Measurements from ENCODE around the gene COLEC11. TPM values are rescaled to one million over a fixed set of nuclear protein-coding genes. Genes with fewer than 3 reads are reported as not detected.

COLEC11 gene
- total and polyA plus RNA-seq, 9 donors: 0.14 to 1.3 (median 0.42) TPM; not detected in 1

GRCh38 chr2:3620834-3621233 is 25.9 kb downstream of the COLEC11 start:
- Histone ChIP-seq H3K27me3 (ENCODE audit: control insufficient read depth, insufficient read depth, low read length) (no peaks in the 10 kb centered on the region), H3K4me3 (ENCODE audit: low read length) (no peak overlapping the region), H3K4me1 (ENCODE audit: control insufficient read depth, insufficient read depth, low read length) (peaks cover under 1% of the 10 kb centered on the region), H3K27ac (ENCODE audit: low read length) (no peak overlapping the region), H3K36me3 (ENCODE audit: control insufficient read depth, insufficient read depth, low read length) (no peaks in the 10 kb centered on the region), H3K9me3 (replicated peaks; ENCODE audit: control insufficient read depth, low read depth, low read length) (no peaks in the 10 kb centered on the region)
- 79% methylated on average over 3 of the region's 5 CpGs for WGBS (ENCODE audit: insufficient coverage)
- DNase-seq: no peak

GRCh38 chr2:3622967-3623366 is 28.1 kb downstream of the COLEC11 start:
- Histone ChIP-seq H3K4me3 (ENCODE audit: low read length) (no peak overlapping the region), H3K27me3 (ENCODE audit: control insufficient read depth, insufficient read depth, low read length) (no peaks in the 10 kb centered on the region), H3K36me3 (ENCODE audit: control insufficient read depth, insufficient read depth, low read length) (no peaks in the 10 kb centered on the region), H3K9me3 (replicated peaks; ENCODE audit: control insufficient read depth, low read depth, low read length) (no peaks in the 10 kb centered on the region), H3K27ac (ENCODE audit: low read length) (no peak overlapping the region), H3K4me1 (ENCODE audit: control insufficient read depth, insufficient read depth, low read length) (peaks cover 5% of the 10 kb centered on the region)
- no peak for DNase-seq
- no CpG with 5 or more reads among the region's 1 CpG for WGBS (ENCODE audit: insufficient coverage)

- DNase-seq: no peak
- WGBS (ENCODE audit: insufficient coverage): no CpG with 5 or more reads among the region's 4 CpGs
- H3K27ac ChIP-seq (ENCODE audit: low read length): no peak overlapping the region
- H3K9me3 ChIP-seq (replicated peaks; ENCODE audit: control insufficient read depth, low read depth, low read length): no peaks in the 10 kb centered on the region
- H3K4me3 ChIP-seq (ENCODE audit: low read length): no peak overlapping the region
- H3K4me1 ChIP-seq (ENCODE audit: control insufficient read depth, insufficient read depth, low read length): peaks cover 5% of the 10 kb centered on the region
- H3K36me3 ChIP-seq (ENCODE audit: control insufficient read depth, insufficient read depth, low read length): no peaks in the 10 kb centered on the region
- H3K27me3 ChIP-seq (ENCODE audit: control insufficient read depth, insufficient read depth, low read length): no peaks in the 10 kb centered on the region
These were observed 29.3 kb downstream of the COLEC11 start for GRCh38 chr2:3624059-3624794.

- Histone ChIP-seq H3K9me3 (replicated peaks; ENCODE audit: control insufficient read depth, low read depth, low read length) (no peaks in the 10 kb centered on the region), H3K27ac (ENCODE audit: low read length) (no peak overlapping the region), H3K36me3 (ENCODE audit: control insufficient read depth, insufficient read depth, low read length) (no peaks in the 10 kb centered on the region), H3K27me3 (ENCODE audit: control insufficient read depth, insufficient read depth, low read length) (no peaks in the 10 kb centered on the region), H3K4me3 (ENCODE audit: low read length) (no peak overlapping the region), H3K4me1 (ENCODE audit: control insufficient read depth, insufficient read depth, low read length) (peaks cover 5% of the 10 kb centered on the region)
- WGBS (ENCODE audit: insufficient coverage): 86% methylated on average over 6 of the region's 8 CpGs
- DNase-seq: no peak
These were observed 30.3 kb downstream of the COLEC11 start for GRCh38 chr2:3625186-3625585.

GRCh38 chr2:3626118-3626811 is 31.4 kb downstream of the COLEC11 start:
- Histone ChIP-seq H3K9me3 (replicated peaks; ENCODE audit: control insufficient read depth, low read depth, low read length) (no peaks in the 10 kb centered on the region), H3K27ac (ENCODE audit: low read length) (peak overlapping the region; percentile 37), H3K27me3 (ENCODE audit: control insufficient read depth, insufficient read depth, low read length) (no peaks in the 10 kb centered on the region), H3K4me3 (ENCODE audit: low read length) (no peak overlapping the region), H3K4me1 (ENCODE audit: control insufficient read depth, insufficient read depth, low read length) (peaks cover 5% of the 10 kb centered on the region), H3K36me3 (ENCODE audit: control insufficient read depth, insufficient read depth, low read length) (no peaks in the 10 kb centered on the region)
- peak; percentile 65 for DNase-seq
- WGBS (ENCODE audit: insufficient coverage): 63% methylated on average over 4 of the region's 12 CpGs

- no peak for DNase-seq
- Histone ChIP-seq H3K36me3 (ENCODE audit: control insufficient read depth, insufficient read depth, low read length) (no peaks in the 10 kb centered on the region), H3K4me1 (ENCODE audit: control insufficient read depth, insufficient read depth, low read length) (peaks cover 5% of the 10 kb centered on the region), H3K4me3 (ENCODE audit: low read length) (no peak overlapping the region), H3K27ac (ENCODE audit: low read length) (no peak overlapping the region), H3K9me3 (replicated peaks; ENCODE audit: control insufficient read depth, low read depth, low read length) (no peaks in the 10 kb centered on the region), H3K27me3 (ENCODE audit: control insufficient read depth, insufficient read depth, low read length) (no peaks in the 10 kb centered on the region)
- WGBS (ENCODE audit: insufficient coverage): 96% methylated on average over 19 of the region's 25 CpGs
These were observed 32.0 kb downstream of the COLEC11 start for GRCh38 chr2:3626812-3627499.

- WGBS (ENCODE audit: insufficient coverage): 94% methylated on average over 21 of the region's 21 CpGs
- Histone ChIP-seq H3K27ac (ENCODE audit: low read length) (no peak overlapping the region), H3K4me3 (ENCODE audit: low read length) (no peak overlapping the region), H3K27me3 (ENCODE audit: control insufficient read depth, insufficient read depth, low read length) (no peaks in the 10 kb centered on the region), H3K4me1 (ENCODE audit: control insufficient read depth, insufficient read depth, low read length) (peaks cover 5% of the 10 kb centered on the region), H3K9me3 (replicated peaks; ENCODE audit: control insufficient read depth, low read depth, low read length) (no peaks in the 10 kb centered on the region), H3K36me3 (ENCODE audit: control insufficient read depth, insufficient read depth, low read length) (no peaks in the 10 kb centered on the region)
- DNase-seq: no peak
These were observed 32.7 kb downstream of the COLEC11 start for GRCh38 chr2:3627500-3628100.

- peaks cover 9% of the 10 kb centered on the region for H3K4me1 ChIP-seq (ENCODE audit: control insufficient read depth, insufficient read depth, low read length)
- no peak for DNase-seq
- no peaks in the 10 kb centered on the region for H3K9me3 ChIP-seq (replicated peaks; ENCODE audit: control insufficient read depth, low read depth, low read length)
- H3K36me3 ChIP-seq (ENCODE audit: control insufficient read depth, insufficient read depth, low read length): no peaks in the 10 kb centered on the region
- no peak overlapping the region for H3K27ac ChIP-seq (ENCODE audit: low read length)
- H3K27me3 ChIP-seq (ENCODE audit: control insufficient read depth, insufficient read depth, low read length): no peaks in the 10 kb centered on the region
- WGBS (ENCODE audit: insufficient coverage): 83% methylated on average over 5 of the region's 10 CpGs
- no peak overlapping the region for H3K4me3 ChIP-seq (ENCODE audit: low read length)
These were observed 33.3 kb downstream of the COLEC11 start for GRCh38 chr2:3628241-3628679.

- no peak for DNase-seq
- Histone ChIP-seq H3K27me3 (ENCODE audit: control insufficient read depth, insufficient read depth, low read length) (no peaks in the 10 kb centered on the region), H3K27ac (ENCODE audit: low read length) (no peak overlapping the region), H3K36me3 (ENCODE audit: control insufficient read depth, insufficient read depth, low read length) (no peaks in the 10 kb centered on the region), H3K9me3 (replicated peaks; ENCODE audit: control insufficient read depth, low read depth, low read length) (no peaks in the 10 kb centered on the region), H3K4me1 (ENCODE audit: control insufficient read depth, insufficient read depth, low read length) (peaks cover 9% of the 10 kb centered on the region), H3K4me3 (ENCODE audit: low read length) (no peak overlapping the region)
- 25% methylated on average over 9 of the region's 12 CpGs for WGBS (ENCODE audit: insufficient coverage)
These were observed 33.9 kb downstream of the COLEC11 start for GRCh38 chr2:3628800-3629199.

- no peaks in the 10 kb centered on the region for H3K36me3 ChIP-seq (ENCODE audit: control insufficient read depth, insufficient read depth, low read length)
- WGBS (ENCODE audit: insufficient coverage): 80% methylated on average over 2 of the region's 7 CpGs
- H3K4me1 ChIP-seq (ENCODE audit: control insufficient read depth, insufficient read depth, low read length): peaks cover 11% of the 10 kb centered on the region
- no peak overlapping the region for H3K4me3 ChIP-seq (ENCODE audit: low read length)
- DNase-seq: no peak
- no peaks in the 10 kb centered on the region for H3K27me3 ChIP-seq (ENCODE audit: control insufficient read depth, insufficient read depth, low read length)
- H3K9me3 ChIP-seq (replicated peaks; ENCODE audit: control insufficient read depth, low read depth, low read length): no peaks in the 10 kb centered on the region
- H3K27ac ChIP-seq (ENCODE audit: low read length): no peak overlapping the region
These were observed 35.7 kb downstream of the COLEC11 start for GRCh38 chr2:3630631-3631030.
